DOHH2 (cell line): Measurements from ENCODE around the gene IL17REL.

Experiments used
- H3F3A ChIP-seq: fragments of 200-600 bp; sonication (generic), shearing (Covaris generic); 2 replicates; pipeline ENCODE4 v1.6.0; 2016; ENCODE audit warnings: antibody characterized with exemption, mild to moderate bottlenecking; ENCODE audit not compliant: control insufficient read depth, insufficient read depth
- H3K27ac ChIP-seq: fragments of 200-600 bp; sonication (generic); 2 replicates; pipeline ENCODE4 v1.5.1; 2014; ENCODE audit warnings: low read depth, mild to moderate bottlenecking, low read length, moderate library complexity
- H3K27me3 ChIP-seq: fragments of 200-600 bp; sonication (generic); 2 replicates; pipeline ENCODE4 v1.6.1; 2014; ENCODE audit warnings: mild to moderate bottlenecking, low read length, mixed read lengths; ENCODE audit not compliant: control insufficient read depth
- H3K36me3 ChIP-seq: fragments of 200-600 bp; sonication (generic); 2 replicates; pipeline ENCODE4 v1.6.1; 2014; ENCODE audit warnings: mild to moderate bottlenecking, low read length, moderate library complexity, mixed read lengths; ENCODE audit not compliant: control insufficient read depth
- H3K4me1 ChIP-seq: fragments of 200-600 bp; sonication (generic); 2 replicates; pipeline ENCODE4 v1.6.1; 2014; ENCODE audit warnings: mild to moderate bottlenecking, low read length, mixed read lengths; ENCODE audit not compliant: control insufficient read depth
- H3K4me2 ChIP-seq: fragments of 200-600 bp; sonication (generic); 2 replicates; pipeline ENCODE4 v1.6.0; 2014; ENCODE audit warnings: mild to moderate bottlenecking, low read length, moderate library complexity
- H3K4me3 ChIP-seq: fragments of 200-600 bp; sonication (generic); 2 replicates; pipeline ENCODE4 v1.5.1; 2014; ENCODE audit warnings: mild to moderate bottlenecking, low read length, mixed read lengths
- H3K79me2 ChIP-seq: fragments of 200-600 bp; sonication (generic); 2 replicates; pipeline ENCODE4 v1.6.1; 2014; ENCODE audit warnings: mild to moderate bottlenecking, low read length, mixed read lengths; ENCODE audit not compliant: control insufficient read depth
- H3K9me2 ChIP-seq: fragments of 200-600 bp; sonication (generic); replicated peaks from 2 replicates; pipeline ENCODE4 v1.6.1; 2014; ENCODE audit warnings: mild to moderate bottlenecking, low read length, mixed read lengths; ENCODE audit not compliant: control insufficient read depth
- H3K9me3 ChIP-seq: fragments of 200-600 bp; sonication (generic); 2 replicates; pipeline ENCODE4 v1.6.1; 2014; ENCODE audit warnings: antibody characterized with exemption, low read length, mixed read lengths; ENCODE audit not compliant: control insufficient read depth, insufficient read depth
- H4K20me1 ChIP-seq: fragments of 200-600 bp; sonication (generic); 2 replicates; pipeline ENCODE4 v1.6.0; 2014; ENCODE audit warnings: low read depth, mild to moderate bottlenecking, antibody characterized with exemption, low read length, moderate library complexity; ENCODE audit not compliant: control insufficient read depth, insufficient read depth
- CTCF ChIP-seq: fragments of 200-600 bp; sonication (generic); IDR thresholded peaks from one replicate; pipeline ENCODE4 v1.5.1; 2014; ENCODE audit warnings: antibody characterized with exemption, mild to moderate bottlenecking, low read depth, low read length; ENCODE audit not compliant: poor library complexity, severe bottlenecking
- EZH2phosphoT487 ChIP-seq: fragments of 200-600 bp; sonication (generic); IDR thresholded peaks from 2 replicates; pipeline ENCODE4 v1.6.1; 2017; ENCODE audit warnings: borderline replicate concordance, mild to moderate bottlenecking, antibody characterized with exemption, low read length, moderate library complexity, mixed read lengths

IL17REL gene

GRCh38 chr22:50002791-50003190 lies 9.8 kb downstream of the IL17REL start:
- H3K4me3 ChIP-seq = no peak overlapping the region
- H3K4me1 ChIP-seq = 0 out of 2 replicates have a peak, but pooled peaks cover 2% of the 10 kb centered on the region
- TF ChIP-seq EZH2phosphoT487 = no peak
- H3K36me3 ChIP-seq = no peaks in the 10 kb centered on the region
- H3F3A ChIP-seq = no peaks in the 10 kb centered on the region
- no peaks in the 10 kb centered on the region for H4K20me1 ChIP-seq
- no peaks in the 10 kb centered on the region for H3K79me2 ChIP-seq
- H3K27me3 ChIP-seq = peaks cover 4% of the 10 kb centered on the region
- H3K4me2 ChIP-seq = no peak overlapping the region
- H3K9me3 ChIP-seq = no peaks in the 10 kb centered on the region
- no peaks in the 10 kb centered on the region for H3K9me2 ChIP-seq
- H3K27ac ChIP-seq = no peak overlapping the region

- Histone ChIP-seq H4K20me1 (no peaks in the 10 kb centered on the region), H3K79me2 (no peaks in the 10 kb centered on the region), H3K27me3 (peaks cover 4% of the 10 kb centered on the region), H3K36me3 (no peaks in the 10 kb centered on the region), H3F3A (no peaks in the 10 kb centered on the region), H3K4me3 (no peak overlapping the region), H3K4me2 (no peak overlapping the region), H3K9me2 (no peaks in the 10 kb centered on the region), H3K4me1 (peaks cover 12% of the 10 kb centered on the region), H3K9me3 (no peaks in the 10 kb centered on the region), H3K27ac (no peak overlapping the region)
- TF ChIP-seq EZH2phosphoT487 (no peak), CTCF (peak; percentile 10)
Measured at GRCh38 chr22:50001388-50002231, 11.0 kb downstream of the IL17REL start.

- no peaks in the 10 kb centered on the region for H3K9me2 ChIP-seq
- no peaks in the 10 kb centered on the region for H4K20me1 ChIP-seq
- no peak overlapping the region for H3K27ac ChIP-seq
- no peaks in the 10 kb centered on the region for H3K79me2 ChIP-seq
- no peak for TF ChIP-seq EZH2phosphoT487
- TF ChIP-seq CTCF = no peak
- H3K36me3 ChIP-seq = no peaks in the 10 kb centered on the region
- H3K27me3 ChIP-seq = peaks cover 4% of the 10 kb centered on the region
- no peaks in the 10 kb centered on the region for H3K9me3 ChIP-seq
- H3K4me2 ChIP-seq = no peak overlapping the region
- peaks cover 13% of the 10 kb centered on the region for H3K4me1 ChIP-seq
- H3F3A ChIP-seq = no peaks in the 10 kb centered on the region
- no peak overlapping the region for H3K4me3 ChIP-seq
Measured at GRCh38 chr22:50000587-50001387, 11.8 kb downstream of the IL17REL start.
